Hematopoietic multipotent progenitor cell treated with erythropoietin and hydrocortisone succinate and interleukin-3 and kit ligand, for 15 days (in vitro differentiated cells): Measurements from ENCODE around the gene SCARB2.
A peak's percentile ranks its signal among the peaks of the same experiment; 100 is the strongest.
"Not testable (repeated sequence)": the region's sequence is repeated elsewhere in the genome, so short reads cannot be mapped to it uniquely, and the experiment has no call there.

Experiments used
- DNase-seq: peaks from one replicate; pipeline ENCODE4 v3.0.0-alpha.2; 2015; ENCODE audit warnings: low spot score

SCARB2 gene

GRCh38 chr4:76213415-76214176, at the start of gene SCARB2:
Gene SCARB2, minus strand, starts transcription at chr4:76213824. Its CDS starts 281 bp downstream, at chr4:76213543.
- DNase-seq, result peak; percentile 79

GRCh38 chr4:76260571-76260970, 46.9 kb upstream of the SCARB2 start:
- DNase-seq, result no peak

GRCh38 chr4:76257824-76258223, 44.2 kb upstream of the SCARB2 start:
- no peak for DNase-seq

- DNase-seq, result no peak
Observed at GRCh38 chr4:76256968-76257367, 43.3 kb upstream of the SCARB2 start.

GRCh38 chr4:76256032-76256431, 42.4 kb upstream of the SCARB2 start:
- no peak for DNase-seq

GRCh38 chr4:76253511-76253910, 39.9 kb upstream of the SCARB2 start:
- DNase-seq, result no peak

GRCh38 chr4:76252271-76252653, 38.6 kb upstream of the SCARB2 start:
- no peak for DNase-seq

- DNase-seq, result peak; percentile 21
Observed at GRCh38 chr4:76251441-76252270, 38.0 kb upstream of the SCARB2 start, which contains the start of gene FAM47E. Gene FAM47E, plus strand, starts transcription at chr4:76251721. Its CDS starts 26 bp downstream, at chr4:76251747.

- DNase-seq, result no peak
Observed at GRCh38 chr4:76250962-76251361, 37.3 kb upstream of the SCARB2 start.

GRCh38 chr4:76246852-76247251, 33.2 kb upstream of the SCARB2 start:
- DNase-seq, result no peak

GRCh38 chr4:76246025-76246424, 32.4 kb upstream of the SCARB2 start:
- DNase-seq, result no peak

- DNase-seq, result not testable (repeated sequence)
Observed at GRCh38 chr4:76243877-76244276, 30.3 kb upstream of the SCARB2 start.

GRCh38 chr4:76240236-76240635, 26.6 kb upstream of the SCARB2 start:
- no peak for DNase-seq

- no peak for DNase-seq
Observed at GRCh38 chr4:76238701-76239100, 25.1 kb upstream of the SCARB2 start.

GRCh38 chr4:76238236-76238635, 24.6 kb upstream of the SCARB2 start:
- DNase-seq, result no peak

GRCh38 chr4:76235915-76236314, 22.3 kb upstream of the SCARB2 start:
- no peak for DNase-seq

GRCh38 chr4:76235407-76235806, 21.8 kb upstream of the SCARB2 start:
- DNase-seq, result no peak

GRCh38 chr4:76234679-76235044, 21.0 kb upstream of the SCARB2 start:
- DNase-seq, result no peak

- no peak for DNase-seq
Observed at GRCh38 chr4:76233967-76234678, 20.5 kb upstream of the SCARB2 start.

GRCh38 chr4:76233529-76233928, 19.9 kb upstream of the SCARB2 start:
- DNase-seq, result peak; percentile 78

- DNase-seq, result peak; percentile 53
Observed at GRCh38 chr4:76233083-76233482, 19.5 kb upstream of the SCARB2 start.

GRCh38 chr4:76232681-76233080, 19.1 kb upstream of the SCARB2 start:
- DNase-seq, result no peak

- no peak for DNase-seq
Observed at GRCh38 chr4:76226418-76226817, 12.8 kb upstream of the SCARB2 start.
